ENCODE results near the gene HSPA1L.
"Not testable (repeated sequence)": the region's sequence is repeated elsewhere in the genome, so short reads cannot be mapped to it uniquely, and the experiment has no call there.

Gene HSPA1L

DNA sequence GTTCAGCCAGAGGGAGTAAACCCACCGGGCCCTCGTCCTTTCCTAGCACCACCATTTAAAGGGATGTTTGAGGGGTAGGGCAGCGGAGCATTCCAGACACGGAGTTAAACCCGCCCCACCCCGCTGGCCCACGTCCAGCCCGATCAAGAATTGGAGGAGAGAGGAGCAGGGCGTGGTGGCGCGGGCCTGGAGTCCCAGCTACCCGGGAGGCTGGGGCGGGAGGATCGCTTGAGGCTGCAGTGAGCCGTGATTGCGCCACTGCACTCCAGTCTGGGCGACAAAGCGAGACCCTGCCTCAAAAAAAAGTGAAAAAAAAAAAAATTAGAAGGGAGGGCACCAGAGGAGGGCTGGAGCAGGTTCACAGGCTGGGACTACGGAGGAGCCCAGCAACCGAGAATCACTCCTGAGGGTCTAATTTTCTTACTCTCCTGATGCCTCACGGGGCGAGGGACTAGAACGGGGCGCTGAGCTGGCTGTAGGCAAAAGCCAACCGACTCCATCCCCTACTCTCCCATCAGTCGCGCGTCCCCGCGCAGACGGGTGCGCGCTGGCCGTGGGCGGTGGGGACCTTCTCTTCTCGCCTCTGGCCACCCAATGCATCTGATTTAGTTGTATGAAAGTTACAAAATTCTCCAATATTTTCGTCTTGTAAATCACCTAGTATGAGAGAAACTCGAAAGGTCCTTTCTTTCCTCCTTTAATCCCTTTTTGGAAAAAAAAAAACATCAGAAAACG lies 6.4 kb upstream of the HSPA1L start:
- in situ Hi-C loops (cut with MboI; ENCODE audit: low pct_unique_long_range_greater_than_20kb, low sequenced_read_pairs, unreplicated experiment): no loop called here
- DNase-seq (ENCODE audit: low spot score): peak; percentile 65
- TF ChIP-seq, protein P1, sequence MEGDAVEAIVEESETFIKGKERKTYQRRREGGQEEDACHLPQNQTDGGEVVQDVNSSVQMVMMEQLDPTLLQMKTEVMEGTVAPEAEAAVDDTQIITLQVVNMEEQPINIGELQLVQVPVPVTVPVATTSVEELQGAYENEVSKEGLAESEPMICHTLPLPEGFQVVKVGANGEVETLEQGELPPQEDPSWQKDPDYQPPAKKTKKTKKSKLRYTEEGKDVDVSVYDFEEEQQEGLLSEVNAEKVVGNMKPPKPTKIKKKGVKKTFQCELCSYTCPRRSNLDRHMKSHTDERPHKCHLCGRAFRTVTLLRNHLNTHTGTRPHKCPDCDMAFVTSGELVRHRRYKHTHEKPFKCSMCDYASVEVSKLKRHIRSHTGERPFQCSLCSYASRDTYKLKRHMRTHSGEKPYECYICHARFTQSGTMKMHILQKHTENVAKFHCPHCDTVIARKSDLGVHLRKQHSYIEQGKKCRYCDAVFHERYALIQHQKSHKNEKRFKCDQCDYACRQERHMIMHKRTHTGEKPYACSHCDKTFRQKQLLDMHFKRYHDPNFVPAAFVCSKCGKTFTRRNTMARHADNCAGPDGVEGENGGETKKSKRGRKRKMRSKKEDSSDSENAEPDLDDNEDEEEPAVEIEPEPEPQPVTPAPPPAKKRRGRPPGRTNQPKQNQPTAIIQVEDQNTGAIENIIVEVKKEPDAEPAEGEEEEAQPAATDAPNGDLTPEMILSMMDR (IDR thresholded peaks at IDR 0.05; ENCODE audit: extremely low read depth, insufficient read depth, missing control alignments): no peak

DNA sequence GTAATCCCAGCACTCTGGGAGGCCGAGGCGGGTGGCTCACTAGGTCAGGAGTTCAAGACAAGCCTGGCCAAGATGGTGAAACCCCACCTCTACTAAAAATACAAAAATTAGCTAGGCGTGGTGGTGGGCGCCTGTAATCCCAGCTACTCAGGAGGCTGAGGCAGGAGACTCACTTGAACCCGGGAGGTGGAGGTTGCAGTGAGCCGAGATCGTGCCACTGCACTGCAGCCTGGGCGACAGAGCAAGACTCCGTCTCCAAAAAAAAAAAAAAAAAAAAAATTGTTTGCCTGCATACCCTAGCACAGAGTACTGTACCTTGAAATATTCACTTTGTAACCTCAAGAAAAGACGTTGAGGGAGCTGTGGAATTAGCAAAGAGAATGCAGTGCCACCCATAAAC lies 5.3 kb upstream of the HSPA1L start:
- in situ Hi-C loops (cut with MboI; ENCODE audit: low pct_unique_long_range_greater_than_20kb, low sequenced_read_pairs, unreplicated experiment); DNase-seq (ENCODE audit: low spot score): not testable (repeated sequence)

- TF ChIP-seq, protein P1 (IDR thresholded peaks at IDR 0.05; ENCODE audit: extremely low read depth, insufficient read depth, missing control alignments): no peak
- in situ Hi-C loops (cut with MboI; ENCODE audit: low pct_unique_long_range_greater_than_20kb, low sequenced_read_pairs, unreplicated experiment): no loop called here
- DNase-seq (ENCODE audit: low spot score): no peak
These were observed 4.8 kb upstream of the HSPA1L start for GRCh38 chr6:31819871-31820299.

GRCh38 chr6:31817929-31818511 lies 2.9 kb upstream of the HSPA1L start:
- in situ Hi-C loops (cut with MboI; ENCODE audit: low pct_unique_long_range_greater_than_20kb, low sequenced_read_pairs, unreplicated experiment); DNase-seq (ENCODE audit: low spot score): not testable (repeated sequence)

GRCh38 chr6:31817133-31817928 lies 2.2 kb upstream of the HSPA1L start:
- DNase-seq (ENCODE audit: low spot score); in situ Hi-C loops (cut with MboI; ENCODE audit: low pct_unique_long_range_greater_than_20kb, low sequenced_read_pairs, unreplicated experiment): not testable (repeated sequence)

DNA sequence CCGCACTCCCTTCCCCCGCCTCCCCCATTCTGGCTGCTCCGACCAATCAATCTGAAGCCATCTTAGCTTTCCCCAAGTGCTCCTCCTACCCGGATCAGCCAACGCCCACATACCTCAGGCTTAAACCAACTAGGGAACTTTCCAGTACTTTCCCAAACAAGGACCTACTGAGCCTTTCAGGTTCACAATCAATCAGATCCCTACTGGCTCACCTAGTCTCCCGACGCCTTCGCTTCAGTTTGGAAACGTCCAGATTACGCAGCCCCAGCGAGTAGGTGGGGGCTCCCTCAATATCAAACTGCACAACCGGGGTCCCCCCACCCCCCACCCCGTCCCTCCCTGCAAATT lies 432 bp downstream of the HSPA1L start:
- TF ChIP-seq, protein P1 (IDR thresholded peaks at IDR 0.05; ENCODE audit: extremely low read depth, insufficient read depth, missing control alignments): no peak
- DNase-seq (ENCODE audit: low spot score): peak; percentile 83
- in situ Hi-C loops (cut with MboI; ENCODE audit: low pct_unique_long_range_greater_than_20kb, low sequenced_read_pairs, unreplicated experiment): no loop called here

DNA sequence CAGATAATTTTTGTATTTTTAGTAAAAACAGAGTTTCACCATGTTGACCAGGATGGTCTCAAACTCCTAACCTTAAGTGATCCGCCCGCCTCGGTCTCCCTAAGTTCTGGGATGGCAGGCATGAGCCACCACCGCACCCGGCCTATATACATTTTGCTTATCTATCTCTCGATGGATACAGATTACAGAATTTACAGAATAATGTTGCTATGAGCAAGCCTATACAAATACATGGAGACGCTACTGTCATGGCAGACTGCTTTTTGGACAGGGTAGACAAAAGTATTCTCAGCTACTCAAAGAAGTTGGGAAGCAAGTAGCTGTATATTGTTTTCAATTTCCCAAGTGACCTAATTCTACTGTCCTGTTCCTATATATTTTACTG lies 1.6 kb downstream of the HSPA1L start:
- TF ChIP-seq, protein P1 (IDR thresholded peaks at IDR 0.05; ENCODE audit: extremely low read depth, insufficient read depth, missing control alignments): no peak
- in situ Hi-C loops (cut with MboI; ENCODE audit: low pct_unique_long_range_greater_than_20kb, low sequenced_read_pairs, unreplicated experiment): no loop called here
- no peak for DNase-seq (ENCODE audit: low spot score)

DNA sequence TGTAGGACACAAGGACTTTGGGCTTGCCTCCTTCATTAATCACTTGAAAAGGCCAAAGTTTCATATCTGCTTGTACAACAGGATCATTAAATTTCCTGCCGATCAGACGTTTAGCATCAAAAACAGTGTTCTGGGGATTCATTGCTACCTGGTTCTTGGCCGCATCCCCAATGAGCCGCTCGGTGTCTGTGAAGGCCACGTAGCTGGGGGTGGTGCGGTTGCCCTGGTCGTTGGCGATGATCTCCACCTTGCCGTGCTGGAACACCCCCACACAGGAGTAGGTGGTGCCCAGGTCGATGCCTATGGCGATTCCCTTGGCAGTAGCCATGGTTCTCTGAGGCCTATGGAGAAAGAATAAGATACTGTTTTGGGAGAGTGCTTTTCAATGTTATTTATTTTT lies 3.4 kb downstream of the HSPA1L start:
- TF ChIP-seq, protein P1 (IDR thresholded peaks at IDR 0.05; ENCODE audit: extremely low read depth, insufficient read depth, missing control alignments): no peak
- in situ Hi-C loops (cut with MboI; ENCODE audit: low pct_unique_long_range_greater_than_20kb, low sequenced_read_pairs, unreplicated experiment): no loop called here
- no peak for DNase-seq (ENCODE audit: low spot score)

DNA sequence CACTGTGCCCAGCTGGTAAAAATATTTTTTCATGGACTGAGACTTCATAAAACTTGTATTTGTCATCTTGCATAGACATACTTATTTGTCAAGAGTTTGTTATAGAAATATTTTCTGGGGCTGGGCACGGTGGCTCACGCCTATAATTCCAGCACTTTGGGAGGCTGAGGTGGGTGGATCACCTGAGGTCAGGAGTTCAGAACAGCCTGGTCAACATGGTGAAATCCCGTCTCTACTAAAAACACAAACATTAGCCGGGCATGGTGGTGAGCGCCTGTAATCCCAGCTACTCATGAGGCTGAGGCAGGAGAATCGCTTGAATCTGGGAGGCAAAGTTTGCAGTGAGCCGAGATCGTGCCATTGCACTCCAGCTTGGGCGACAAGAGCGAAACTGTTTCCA lies 6.5 kb downstream of the HSPA1L start:
- in situ Hi-C loops (cut with MboI; ENCODE audit: low pct_unique_long_range_greater_than_20kb, low sequenced_read_pairs, unreplicated experiment); DNase-seq (ENCODE audit: low spot score): not testable (repeated sequence)

Data from GM13977 (cell line).